C4-2B (cell line): ENCODE measurements around the gene CAMK2A.

ENCODE experiments used
- CTCF ChIP-seq: fragments of 450-650 bp; conservative IDR thresholded peaks from 2 replicates; pipeline ENCODE4 v1.5.1; 2017; ENCODE audit warnings: mild to moderate bottlenecking
- ZFX ChIP-seq: fragments of 450-650 bp; IDR thresholded peaks from 2 replicates; pipeline ENCODE4 v1.6.1; 2017

- TF ChIP-seq CTCF (no peak), ZFX (no peak)
Measured at GRCh38 chr5:150333400-150333799, 43.8 kb upstream of the CAMK2A start.
